ENCODE measurements around the gene KCNIP4.

GRCh38 chr4:21327976-21328700 is 620.4 kb downstream of the KCNIP4 start:
- TF ChIP-seq, protein P1, sequence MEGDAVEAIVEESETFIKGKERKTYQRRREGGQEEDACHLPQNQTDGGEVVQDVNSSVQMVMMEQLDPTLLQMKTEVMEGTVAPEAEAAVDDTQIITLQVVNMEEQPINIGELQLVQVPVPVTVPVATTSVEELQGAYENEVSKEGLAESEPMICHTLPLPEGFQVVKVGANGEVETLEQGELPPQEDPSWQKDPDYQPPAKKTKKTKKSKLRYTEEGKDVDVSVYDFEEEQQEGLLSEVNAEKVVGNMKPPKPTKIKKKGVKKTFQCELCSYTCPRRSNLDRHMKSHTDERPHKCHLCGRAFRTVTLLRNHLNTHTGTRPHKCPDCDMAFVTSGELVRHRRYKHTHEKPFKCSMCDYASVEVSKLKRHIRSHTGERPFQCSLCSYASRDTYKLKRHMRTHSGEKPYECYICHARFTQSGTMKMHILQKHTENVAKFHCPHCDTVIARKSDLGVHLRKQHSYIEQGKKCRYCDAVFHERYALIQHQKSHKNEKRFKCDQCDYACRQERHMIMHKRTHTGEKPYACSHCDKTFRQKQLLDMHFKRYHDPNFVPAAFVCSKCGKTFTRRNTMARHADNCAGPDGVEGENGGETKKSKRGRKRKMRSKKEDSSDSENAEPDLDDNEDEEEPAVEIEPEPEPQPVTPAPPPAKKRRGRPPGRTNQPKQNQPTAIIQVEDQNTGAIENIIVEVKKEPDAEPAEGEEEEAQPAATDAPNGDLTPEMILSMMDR (IDR thresholded peaks at IDR 0.05) = no peak
- no peak for TF ChIP-seq POLR2A (IDR thresholded peaks at IDR 0.05)
